Measurements from ENCODE around the gene APOM.

The APOM gene

GRCh38 chr6:31687860-31688693 lies 32.4 kb downstream of the APOM start:
- H3K4me3 Mint-ChIP-seq = no peak overlapping the region
- H3K4me1 Mint-ChIP-seq = peaks cover 22% of the 10 kb centered on the region
- H3K27me3 Mint-ChIP-seq (ENCODE audit: low read depth, poor library complexity) = peaks cover 3% of the 10 kb centered on the region
- peaks cover 59% of the 10 kb centered on the region for H3K36me3 Mint-ChIP-seq (ENCODE audit: low read depth)
- H3K27ac Mint-ChIP-seq = peak overlapping the region; percentile 64
- TF ChIP-seq CTCF (IDR thresholded peaks at IDR 0.05) = no peak
- DNase-seq = no peak
- H3K9me3 Mint-ChIP-seq = no peaks in the 10 kb centered on the region

DNA sequence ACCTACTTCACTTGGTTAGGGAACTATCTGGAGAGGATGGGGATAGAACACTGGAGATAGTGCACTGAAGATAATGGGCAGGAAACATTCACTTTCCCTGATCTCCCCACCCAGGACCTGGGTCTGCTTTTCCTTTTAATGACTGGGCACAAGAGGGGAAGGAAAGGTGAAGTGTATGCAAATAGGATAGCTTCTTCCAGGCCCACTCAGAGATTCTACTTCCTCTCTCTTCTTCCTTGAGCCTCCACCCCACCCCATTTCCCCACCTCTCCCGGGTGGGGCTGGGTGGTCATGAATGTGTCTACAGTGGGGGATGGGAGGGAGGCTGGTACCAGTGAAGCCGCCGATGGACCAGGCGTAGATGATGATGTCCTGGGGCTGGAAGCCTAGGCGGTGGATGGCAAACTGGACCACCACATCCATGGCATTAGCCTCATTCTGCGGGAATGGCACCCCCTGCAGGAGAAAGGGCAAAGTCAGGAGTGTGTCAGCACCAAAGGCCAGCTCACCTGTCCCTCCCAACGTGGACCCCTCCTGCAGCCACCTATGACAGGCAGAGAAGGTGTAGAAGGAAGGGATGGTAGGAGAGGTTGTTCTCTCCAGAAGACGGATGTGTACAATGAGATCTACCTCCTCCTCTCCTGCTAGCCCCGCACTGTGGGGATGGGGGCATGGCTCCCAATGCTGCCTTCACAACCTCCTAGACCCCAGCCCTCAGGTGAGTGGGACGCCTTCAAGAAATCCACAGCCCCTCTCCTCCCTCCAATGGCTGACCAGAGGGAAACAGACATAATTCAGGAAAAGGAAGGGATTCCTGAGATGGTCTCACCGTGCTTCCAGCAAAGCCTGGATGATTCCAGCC lies 33.8 kb downstream of the APOM start:
- peak overlapping the region; percentile 97 for H3K27ac Mint-ChIP-seq

DNA sequence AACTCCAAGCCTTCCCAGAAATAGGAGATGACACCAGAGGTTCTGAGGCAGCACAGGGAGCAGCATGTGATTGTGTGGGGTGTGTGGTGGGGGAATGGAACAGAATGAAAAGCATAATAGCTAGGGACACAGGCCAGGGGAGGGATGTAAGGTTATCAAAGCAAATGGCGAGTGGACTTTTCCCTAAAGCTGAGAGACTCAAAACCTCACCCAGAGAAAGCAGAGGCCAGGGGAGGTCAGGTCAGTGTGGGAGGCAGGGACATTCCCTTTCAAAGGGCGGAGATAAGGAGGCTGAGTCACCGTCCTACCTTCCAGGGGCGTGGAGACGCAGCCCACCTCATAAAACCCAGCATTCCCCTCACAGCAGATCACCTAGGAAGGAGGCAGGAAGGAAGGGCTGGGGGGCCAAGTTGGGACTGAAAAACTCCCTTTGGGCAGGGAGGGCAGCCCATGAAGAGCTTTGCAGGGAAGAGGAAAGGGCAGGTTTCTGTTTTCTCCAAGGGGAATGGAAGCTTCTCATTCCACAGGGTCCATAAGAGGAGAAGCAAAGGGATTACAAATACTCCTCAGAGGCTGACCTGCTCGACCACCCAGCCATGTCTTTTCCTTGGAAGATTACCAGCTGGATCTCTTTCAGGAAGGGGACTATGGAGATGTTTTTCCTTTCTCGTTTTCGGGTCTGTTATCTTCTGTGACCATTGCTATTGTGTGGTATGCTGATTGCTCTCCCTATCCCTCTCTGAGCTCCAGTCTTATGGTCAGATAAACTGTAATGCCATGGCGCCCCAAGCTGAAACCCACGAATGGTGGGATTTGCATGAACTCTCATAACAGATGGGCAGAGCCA lies 34.8 kb downstream of the APOM start:
- Mint-ChIP-seq H3K4me3 (peak overlapping the region; percentile 29), H3K4me1 (peaks cover 13% of the 10 kb centered on the region), H3K36me3 (ENCODE audit: low read depth) (peaks cover 65% of the 10 kb centered on the region), H3K27ac (peak overlapping the region; percentile 97), H3K27me3 (ENCODE audit: low read depth, poor library complexity) (no peaks in the 10 kb centered on the region), H3K9me3 (no peaks in the 10 kb centered on the region)
- no peak for TF ChIP-seq CTCF (IDR thresholded peaks at IDR 0.05)
- no peak for DNase-seq

More for the DNA sequence above, 33.8 kb downstream of the APOM start:
- no peak for DNase-seq
- H3K27me3 Mint-ChIP-seq (ENCODE audit: low read depth, poor library complexity) = no peaks in the 10 kb centered on the region
- no peak overlapping the region for H3K4me3 Mint-ChIP-seq
- TF ChIP-seq CTCF (IDR thresholded peaks at IDR 0.05) = peak; percentile 24
- no peaks in the 10 kb centered on the region for H3K9me3 Mint-ChIP-seq
- H3K36me3 Mint-ChIP-seq (ENCODE audit: low read depth) = peaks cover 66% of the 10 kb centered on the region
- peaks cover 13% of the 10 kb centered on the region for H3K4me1 Mint-ChIP-seq

- H3K9me3 Mint-ChIP-seq = no peaks in the 10 kb centered on the region
- H3K4me1 Mint-ChIP-seq = peaks cover 13% of the 10 kb centered on the region
- no peaks in the 10 kb centered on the region for H3K27me3 Mint-ChIP-seq (ENCODE audit: low read depth, poor library complexity)
- peaks cover 58% of the 10 kb centered on the region for H3K36me3 Mint-ChIP-seq (ENCODE audit: low read depth)
- DNase-seq = no peak
- H3K27ac Mint-ChIP-seq = peak overlapping the region; percentile 97
- H3K4me3 Mint-ChIP-seq = no peak overlapping the region
- TF ChIP-seq CTCF (IDR thresholded peaks at IDR 0.05) = no peak
These were observed 35.4 kb downstream of the APOM start for GRCh38 chr6:31691078-31691463.

GRCh38 chr6:31691564-31692108 lies 35.9 kb downstream of the APOM start:
- no peak for DNase-seq
- no peaks in the 10 kb centered on the region for H3K9me3 Mint-ChIP-seq
- H3K27me3 Mint-ChIP-seq (ENCODE audit: low read depth, poor library complexity) = no peaks in the 10 kb centered on the region
- H3K36me3 Mint-ChIP-seq (ENCODE audit: low read depth) = peaks cover 58% of the 10 kb centered on the region
- no peak overlapping the region for H3K4me3 Mint-ChIP-seq
- no peak overlapping the region for H3K27ac Mint-ChIP-seq
- peaks cover 13% of the 10 kb centered on the region for H3K4me1 Mint-ChIP-seq
- TF ChIP-seq CTCF (IDR thresholded peaks at IDR 0.05) = no peak

All from nephron progenitor cell (in vitro differentiated cells).